SU-DHL-6 (cell line): ENCODE measurements around the gene PNPLA2.

Experiments used
- CTCF ChIP-seq: fragments of 200-600 bp; sonication (generic); IDR thresholded peaks from one replicate; pipeline ENCODE4 v1.5.1; 2017; ENCODE audit warnings: antibody characterized with exemption, mild to moderate bottlenecking, low read length, moderate library complexity; ENCODE audit not compliant: insufficient read depth, poor library complexity, severe bottlenecking
- EZH2phosphoT487 ChIP-seq: fragments of 200-600 bp; sonication (generic), shearing (Covaris generic); conservative IDR thresholded peaks from 2 replicates; pipeline ENCODE4 v1.6.1; 2018; ENCODE audit warnings: mild to moderate bottlenecking, antibody characterized with exemption, low read length, moderate library complexity, mixed read lengths

- TF ChIP-seq CTCF (no peak), EZH2phosphoT487 (no peak)
Observed at GRCh38 chr11:855796-856195, 37.1 kb downstream of the PNPLA2 start.
